HG02623 (cell line): ENCODE data around the gene C14orf93.
A peak's percentile ranks its signal among the peaks of the same experiment; 100 is the strongest.

Source experiments
- ATAC-seq: cut with Tn5 transposase; IDR thresholded peaks from one replicate; pipeline ENCODE4 v1.9.1; 2021; ENCODE audit warnings: moderate library complexity; ENCODE audit not compliant: unreplicated experiment

The C14orf93 gene

GRCh38 chr14:23009939-23010726, at the start of gene C14orf93:
Gene C14orf93, minus strand, starts transcription at chr14:23010143. Its CDS starts 11,120 bp downstream, at chr14:22999023.
- no peak for ATAC-seq

GRCh38 chr14:23058654-23059504, 48.9 kb upstream of the C14orf93 start:
- no peak for ATAC-seq

GRCh38 chr14:23057757-23058653, 48.1 kb upstream of the C14orf93 start:
- peak; percentile 55 for ATAC-seq

- ATAC-seq: peak; percentile 47
Observed at GRCh38 chr14:23056956-23057756, 47.2 kb upstream of the C14orf93 start, which contains the start of gene CDH24. Gene CDH24, minus strand, starts transcription at chr14:23057520. Its CDS starts 1,787 bp downstream, at chr14:23055733.

- peak; percentile 49 for ATAC-seq
Observed at GRCh38 chr14:23056145-23056955, 46.4 kb upstream of the C14orf93 start.

- no peak for ATAC-seq
Observed at GRCh38 chr14:23055621-23056144, 45.7 kb upstream of the C14orf93 start.

GRCh38 chr14:23055147-23055550, 45.2 kb upstream of the C14orf93 start:
- ATAC-seq: no peak

GRCh38 chr14:23054000-23054811, 44.3 kb upstream of the C14orf93 start:
- ATAC-seq: no peak

- ATAC-seq: no peak
Observed at GRCh38 chr14:23053426-23053825, 43.5 kb upstream of the C14orf93 start.

- no peak for ATAC-seq
Observed at GRCh38 chr14:23052671-23053070, 42.7 kb upstream of the C14orf93 start.

- ATAC-seq: no peak
Observed at GRCh38 chr14:23052182-23052623, 42.3 kb upstream of the C14orf93 start.

GRCh38 chr14:23051141-23052057, 41.5 kb upstream of the C14orf93 start:
- no peak for ATAC-seq

GRCh38 chr14:23049011-23049410, 39.1 kb upstream of the C14orf93 start:
- ATAC-seq: no peak

- ATAC-seq: no peak
Observed at GRCh38 chr14:23047751-23048693, 38.1 kb upstream of the C14orf93 start.

- no peak for ATAC-seq
Observed at GRCh38 chr14:23047034-23047634, 37.2 kb upstream of the C14orf93 start.
